HEK293 (cell line): ENCODE data around the gene HSD17B14.

ENCODE experiments used
- FEZF1 ChIP-seq: fragments of 450-650 bp; formaldehyde crosslinking; IDR thresholded peaks from 2 replicates; pipeline ENCODE4 v1.5.1; 2016; ENCODE audit warnings: missing biosample characterization, missing genetic modification characterization
- HOXA7 ChIP-seq: sonication (generic); formaldehyde crosslinking; IDR thresholded peaks from 2 replicates; pipeline ENCODE4 v1.8.1; 2022; ENCODE audit warnings: missing genetic modification reagents, borderline replicate concordance
- HOXC10 ChIP-seq: sonication (generic); formaldehyde crosslinking; IDR thresholded peaks from 2 replicates; pipeline ENCODE4 v1.8.1; 2023; ENCODE audit warnings: mild to moderate bottlenecking, missing genetic modification reagents
- KLF17 ChIP-seq: fragments of 450-650 bp; formaldehyde crosslinking; IDR thresholded peaks from 2 replicates; pipeline ENCODE4 v1.5.1; 2016; ENCODE audit warnings: missing biosample characterization, missing genetic modification characterization
- MYNN ChIP-seq: fragments of 450-650 bp; formaldehyde crosslinking; IDR thresholded peaks from 2 replicates; pipeline ENCODE4 v1.5.1; 2016; ENCODE audit warnings: missing biosample characterization, missing genetic modification characterization, borderline replicate concordance
- MZF1 ChIP-seq: fragments of 450-650 bp; formaldehyde crosslinking; IDR thresholded peaks from 2 replicates; pipeline ENCODE4 v1.5.1; 2017; ENCODE audit warnings: missing biosample characterization, missing genetic modification characterization, borderline replicate concordance
- PBX3 ChIP-seq: sonication (generic); formaldehyde crosslinking; IDR thresholded peaks from 2 replicates; pipeline ENCODE4 v1.8.1; 2022; ENCODE audit warnings: mild to moderate bottlenecking, moderate library complexity, missing genetic modification reagents
- PRDM6 ChIP-seq: fragments of 450-650 bp; formaldehyde crosslinking; IDR thresholded peaks from 2 replicates; pipeline ENCODE4 v1.5.1; 2017; ENCODE audit warnings: missing biosample characterization, missing genetic modification characterization
- SCRT1 ChIP-seq: fragments of 450-650 bp; formaldehyde crosslinking; IDR thresholded peaks from 2 replicates; pipeline ENCODE4 v1.5.1; 2016; ENCODE audit warnings: missing biosample characterization, missing genetic modification characterization, borderline replicate concordance
- SP7 ChIP-seq: fragments of 450-650 bp; formaldehyde crosslinking; IDR thresholded peaks from 2 replicates; pipeline ENCODE4 v1.5.1; 2016; ENCODE audit warnings: missing biosample characterization, missing genetic modification characterization
- ZBTB6 ChIP-seq: fragments of 450-650 bp; formaldehyde crosslinking; IDR thresholded peaks from 2 replicates; pipeline ENCODE4 v1.5.1; 2017; ENCODE audit warnings: missing biosample characterization, missing genetic modification characterization
- ZFP41 ChIP-seq: fragments of 450-650 bp; formaldehyde crosslinking; IDR thresholded peaks from 2 replicates; pipeline ENCODE4 v1.5.1; 2016; ENCODE audit warnings: missing biosample characterization, missing genetic modification characterization, borderline replicate concordance
- ZNF112 ChIP-seq: fragments of 450-650 bp; formaldehyde crosslinking; IDR thresholded peaks from 2 replicates; pipeline ENCODE4 v1.5.0; 2017; ENCODE audit warnings: missing biosample characterization, missing genetic modification characterization
- ZNF132 ChIP-seq: fragments of 450-650 bp; formaldehyde crosslinking; IDR thresholded peaks from 2 replicates; pipeline ENCODE4 v1.5.1; 2017; ENCODE audit warnings: missing biosample characterization, missing genetic modification characterization, borderline replicate concordance
- ZNF202 ChIP-seq: fragments of 450-650 bp; formaldehyde crosslinking; IDR thresholded peaks from 2 replicates; pipeline ENCODE4 v1.5.1; 2016; ENCODE audit warnings: missing biosample characterization, missing genetic modification characterization, borderline replicate concordance
- ZNF214 ChIP-seq: fragments of 450-650 bp; formaldehyde crosslinking; IDR thresholded peaks from 2 replicates; pipeline ENCODE4 v1.5.1; 2017; ENCODE audit warnings: missing biosample characterization, mild to moderate bottlenecking, missing genetic modification characterization, borderline replicate concordance
- ZNF23 ChIP-seq: fragments of 450-650 bp; formaldehyde crosslinking; IDR thresholded peaks from 2 replicates; pipeline ENCODE4 v1.5.1; 2016; ENCODE audit warnings: missing biosample characterization, missing genetic modification characterization, borderline replicate concordance
- ZNF274 ChIP-seq, 2 experiments: fragments of 200-500 bp in 1 of 2; fragments of 450-650 bp in 1 of 2; sonication (Bioruptor generic) in 1 of 2; formaldehyde crosslinking in 1 of 2; IDR thresholded peaks; 2 replicates each; pipeline versions ENCODE4 v1.5.1 to v1.6.1; 2014 to 2016; ENCODE audit warnings: borderline replicate concordance in 1 of 2, inconsistent platforms in 1 of 2, low read length in 1 of 2, missing biosample characterization in 1 of 2, missing genetic modification characterization in 1 of 2
- ZNF311 ChIP-seq: fragments of 450-650 bp; formaldehyde crosslinking; IDR thresholded peaks from 2 replicates; pipeline ENCODE4 v1.5.1; 2017; ENCODE audit warnings: missing biosample characterization, missing genetic modification characterization, borderline replicate concordance
- ZNF37A ChIP-seq: fragments of 450-650 bp; IDR thresholded peaks from 2 replicates; pipeline ENCODE4 v1.5.1; 2018; ENCODE audit warnings: missing biosample characterization, missing genetic modification characterization
- ZNF391 ChIP-seq: fragments of 450-650 bp; formaldehyde crosslinking; IDR thresholded peaks from 2 replicates; pipeline ENCODE4 v1.5.1; 2016; ENCODE audit warnings: low read depth, missing biosample characterization, missing genetic modification characterization, borderline replicate concordance
- ZNF404 ChIP-seq: fragments of 450-650 bp; formaldehyde crosslinking; IDR thresholded peaks from 2 replicates; pipeline ENCODE4 v1.5.1; 2017; ENCODE audit warnings: missing biosample characterization, missing genetic modification characterization
- ZNF510 ChIP-seq: fragments of 450-650 bp; formaldehyde crosslinking; IDR thresholded peaks from 2 replicates; pipeline ENCODE4 v1.5.1; 2018; ENCODE audit warnings: mild to moderate bottlenecking, missing genetic modification characterization, missing biosample characterization; ENCODE audit not compliant: insufficient replicate concordance
- ZNF518A ChIP-seq: fragments of 450-650 bp; formaldehyde crosslinking; conservative IDR thresholded peaks from 2 replicates; pipeline ENCODE4 v1.5.1; 2016; ENCODE audit warnings: low read depth, missing biosample characterization, missing genetic modification characterization
- ZNF530 ChIP-seq: fragments of 450-650 bp; formaldehyde crosslinking; IDR thresholded peaks from 2 replicates; pipeline ENCODE4 v1.5.1; 2016; ENCODE audit warnings: low read depth, missing biosample characterization, missing genetic modification characterization
- ZNF549 ChIP-seq: fragments of 450-650 bp; IDR thresholded peaks from 2 replicates; pipeline ENCODE4 v1.5.1; 2018; ENCODE audit warnings: missing biosample characterization, missing genetic modification characterization, mild to moderate bottlenecking, inconsistent platforms, moderate library complexity
- ZNF670 ChIP-seq: fragments of 450-650 bp; formaldehyde crosslinking; IDR thresholded peaks from 2 replicates; pipeline ENCODE4 v1.5.1; 2016; ENCODE audit warnings: missing biosample characterization, missing genetic modification characterization, low read depth
- ZNF747 ChIP-seq: fragments of 450-650 bp; formaldehyde crosslinking; IDR thresholded peaks from 2 replicates; pipeline ENCODE4 v1.5.1; 2016; ENCODE audit warnings: missing biosample characterization, missing genetic modification characterization
- ZNF837 ChIP-seq: fragments of 450-650 bp; formaldehyde crosslinking; IDR thresholded peaks from 2 replicates; pipeline ENCODE4 v1.5.1; 2016; ENCODE audit warnings: missing biosample characterization, missing genetic modification characterization

The HSD17B14 gene

GRCh38 chr19:48868114-48868886 lies 32.0 kb upstream of the HSD17B14 start, which contains the start of gene PLEKHA4 (continued):
- TF ChIP-seq ZNF670 (tag by site-specific recombination) (no peak), PBX3 (no peak), SCRT1 (tag by site-specific recombination) (peak; percentile 12; the same call in 1 of the 2 replicates), ZNF549 (tag by site-specific recombination) (no peak), ZNF37A (no peak), ZNF311 (tag by site-specific recombination) (no peak), KLF17 (tag by site-specific recombination) (no peak), ZNF202 (tag by site-specific recombination) (no peak), ZNF274 (IDR thresholded peaks at IDR 0.05; ENCODE audit: low read length) (no peak), ZNF274 (tag by site-specific recombination; IDR thresholded peaks at IDR 0.05; ENCODE audit: borderline replicate concordance) (no peak), ZNF404 (tag by site-specific recombination) (no peak), ZNF530 (tag by site-specific recombination) (no peak), MYNN (tag by site-specific recombination) (no peak), ZNF391 (tag by site-specific recombination) (no peak; the same call in 1 of the 2 replicates), ZNF837 (tag by site-specific recombination) (no peak), ZNF23 (tag by site-specific recombination) (no peak), HOXA7 (CRISPR knock-in tag) (no peak), MZF1 (tag by site-specific recombination) (no peak), ZFP41 (no peak), HOXC10 (no peak), ZNF518A (no peak), ZNF214 (tag by site-specific recombination) (no peak), FEZF1 (tag by site-specific recombination) (peak; percentile 52), ZBTB6 (no peak), ZNF132 (tag by site-specific recombination) (no peak), SP7 (tag by site-specific recombination) (no peak; the same call in none of the 2 replicates), PRDM6 (no peak), ZNF510 (tag by site-specific recombination) (no peak), ZNF747 (tag by site-specific recombination) (no peak), ZNF112 (tag by site-specific recombination) (no peak)
